Activated T-helper 2 cell treated with anti-CD3 and anti-CD28 coated beads, Interferon-gamma antibody, Interleukin-2, Interleukin-4, amounts not matched to agents 10 μg/mL and 5 μg/mL and 100 μg/mL, durations not matched to agents 14 hours and 24 hours and 36 hours (primary cell): ENCODE results near the gene NCKAP5. TPM values are rescaled to one million over a fixed set of nuclear protein-coding genes. Genes with fewer than 3 reads are reported as not detected.
"Not testable (repeated sequence)": the region's sequence is repeated elsewhere in the genome, so short reads cannot be mapped to it uniquely, and the experiment has no call there.

ENCODE experiments used
- DNase-seq: peaks from one replicate; pipeline ENCODE4 v3.0.0; 2021; ENCODE audit warnings: low spot score
- H3K27ac Mint-ChIP-seq: one replicate; pipeline ENCODE4 v1.8.0; 2021; ENCODE audit warnings: mixed read lengths
- H3K27me3 Mint-ChIP-seq: one replicate; pipeline ENCODE4 v1.8.0; 2021; ENCODE audit warnings: low read depth, mixed read lengths
- H3K36me3 Mint-ChIP-seq: one replicate; pipeline ENCODE4 v1.8.0; 2021; ENCODE audit warnings: low read depth, mixed read lengths
- H3K4me1 Mint-ChIP-seq: one replicate; pipeline ENCODE4 v1.8.0; 2021; ENCODE audit warnings: low read depth, mixed read lengths
- H3K4me3 Mint-ChIP-seq: one replicate; pipeline ENCODE4 v1.8.0; 2021; ENCODE audit warnings: low read depth, mild to moderate bottlenecking, moderate library complexity, mixed read lengths
- H3K9me3 Mint-ChIP-seq: one replicate; pipeline ENCODE4 v1.8.0; 2021; ENCODE audit warnings: mixed read lengths
- intact Hi-C: fragments of 100-400 bp; cut with micrococcal nuclease; formaldehyde crosslinking; loops from one replicate; pipeline ENCODE4 v1.15.1; 2023
- total RNA-seq: library from RNA; stranded (reverse); gene quantifications from 2 replicates; pipeline ENCODE4 v1.2.3, GENCODE V29; 2022

The NCKAP5 gene
- total RNA-seq, 1 donor from 2014 or later, result not detected

- intact Hi-C loops, result no loop called here
- no peaks in the 10 kb centered on the region for H3K4me1 Mint-ChIP-seq
Observed at GRCh38 chr2:133526530-133527300, 41.5 kb downstream of the NCKAP5 start.

GRCh38 chr2:133525613-133526529 is 42.4 kb downstream of the NCKAP5 start:
- Mint-ChIP-seq H3K27me3 (no peaks in the 10 kb centered on the region), H3K4me3 (no peak overlapping the region), H3K36me3 (no peaks in the 10 kb centered on the region), H3K4me1 (no peaks in the 10 kb centered on the region), H3K27ac (no peak overlapping the region), H3K9me3 (no peaks in the 10 kb centered on the region)
- DNase-seq, result no peak
- intact Hi-C loops, result no loop called here

More at GRCh38 chr2:133526530-133527300, 41.5 kb downstream of the NCKAP5 start:
- H3K36me3 Mint-ChIP-seq, result no peaks in the 10 kb centered on the region
- no peak overlapping the region for H3K4me3 Mint-ChIP-seq
- no peaks in the 10 kb centered on the region for H3K27me3 Mint-ChIP-seq
- DNase-seq, result no peak
- no peaks in the 10 kb centered on the region for H3K9me3 Mint-ChIP-seq
- H3K27ac Mint-ChIP-seq, result no peak overlapping the region

- DNase-seq, result no peak
- intact Hi-C loops, result no loop called here
- H3K27me3 Mint-ChIP-seq, result no peaks in the 10 kb centered on the region
- no peak overlapping the region for H3K27ac Mint-ChIP-seq
- no peak overlapping the region for H3K4me3 Mint-ChIP-seq
- H3K36me3 Mint-ChIP-seq, result no peaks in the 10 kb centered on the region
- no peaks in the 10 kb centered on the region for H3K4me1 Mint-ChIP-seq
- H3K9me3 Mint-ChIP-seq, result no peaks in the 10 kb centered on the region
Observed at GRCh38 chr2:133525090-133525489, 43.2 kb downstream of the NCKAP5 start.

- Mint-ChIP-seq H3K27me3 (no peaks in the 10 kb centered on the region), H3K27ac (no peak overlapping the region), H3K4me3 (no peak overlapping the region), H3K36me3 (no peaks in the 10 kb centered on the region), H3K4me1 (no peaks in the 10 kb centered on the region), H3K9me3 (no peaks in the 10 kb centered on the region)
- intact Hi-C loops, result no loop called here
- DNase-seq, result no peak
Observed at GRCh38 chr2:133523406-133523805, 44.9 kb downstream of the NCKAP5 start.

GRCh38 chr2:133522204-133522603 is 46.1 kb downstream of the NCKAP5 start:
- H3K4me3 Mint-ChIP-seq, result no peak overlapping the region

GRCh38 chr2:133521146-133521745 is 47.0 kb downstream of the NCKAP5 start:
- Mint-ChIP-seq H3K36me3 (no peaks in the 10 kb centered on the region), H3K9me3 (no peaks in the 10 kb centered on the region), H3K27me3 (no peaks in the 10 kb centered on the region), H3K27ac (no peak overlapping the region), H3K4me1 (no peaks in the 10 kb centered on the region), H3K4me3 (no peak overlapping the region)
- no peak for DNase-seq
- intact Hi-C loops, result no loop called here

More at GRCh38 chr2:133522204-133522603, 46.1 kb downstream of the NCKAP5 start:
- H3K27ac Mint-ChIP-seq, result no peak overlapping the region
- no peaks in the 10 kb centered on the region for H3K9me3 Mint-ChIP-seq
- intact Hi-C loops, result no loop called here
- H3K36me3 Mint-ChIP-seq, result no peaks in the 10 kb centered on the region
- DNase-seq, result no peak
- no peaks in the 10 kb centered on the region for H3K4me1 Mint-ChIP-seq
- H3K27me3 Mint-ChIP-seq, result no peaks in the 10 kb centered on the region

GRCh38 chr2:133519677-133520076 is 48.6 kb downstream of the NCKAP5 start:
- H3K9me3 Mint-ChIP-seq, H3K27me3 Mint-ChIP-seq, H3K27ac Mint-ChIP-seq, H3K36me3 Mint-ChIP-seq, DNase-seq, H3K4me3 Mint-ChIP-seq, intact Hi-C loops, H3K4me1 Mint-ChIP-seq: not testable (repeated sequence)

GRCh38 chr2:133518700-133519344 is 49.4 kb downstream of the NCKAP5 start:
- H3K4me3 Mint-ChIP-seq, result no peak overlapping the region
- DNase-seq, result no peak
- no peaks in the 10 kb centered on the region for H3K4me1 Mint-ChIP-seq
- no peaks in the 10 kb centered on the region for H3K9me3 Mint-ChIP-seq
- H3K27ac Mint-ChIP-seq, result no peak overlapping the region
- intact Hi-C loops, result no loop called here
- no peaks in the 10 kb centered on the region for H3K36me3 Mint-ChIP-seq
- H3K27me3 Mint-ChIP-seq, result no peaks in the 10 kb centered on the region

- Mint-ChIP-seq H3K27ac (no peak overlapping the region), H3K36me3 (no peaks in the 10 kb centered on the region), H3K4me1 (no peaks in the 10 kb centered on the region), H3K4me3 (no peak overlapping the region), H3K9me3 (no peaks in the 10 kb centered on the region), H3K27me3 (no peaks in the 10 kb centered on the region)
- intact Hi-C loops, result no loop called here
- no peak for DNase-seq
Observed at GRCh38 chr2:133517876-133518275, 50.4 kb downstream of the NCKAP5 start.

GRCh38 chr2:133516405-133517026 is 51.7 kb downstream of the NCKAP5 start:
- no peak for DNase-seq
- no peaks in the 10 kb centered on the region for H3K36me3 Mint-ChIP-seq
- no peaks in the 10 kb centered on the region for H3K4me1 Mint-ChIP-seq
- H3K27ac Mint-ChIP-seq, result no peak overlapping the region
- no peak overlapping the region for H3K4me3 Mint-ChIP-seq
- H3K9me3 Mint-ChIP-seq, result no peaks in the 10 kb centered on the region
- intact Hi-C loops, result no loop called here
- no peaks in the 10 kb centered on the region for H3K27me3 Mint-ChIP-seq

- Mint-ChIP-seq H3K4me1 (no peaks in the 10 kb centered on the region), H3K4me3 (no peak overlapping the region), H3K27me3 (no peaks in the 10 kb centered on the region), H3K9me3 (no peaks in the 10 kb centered on the region), H3K36me3 (no peaks in the 10 kb centered on the region), H3K27ac (no peak overlapping the region)
- DNase-seq, result no peak
- intact Hi-C loops, result no loop called here
Observed at GRCh38 chr2:133515271-133515670, 53.0 kb downstream of the NCKAP5 start.

GRCh38 chr2:133513893-133514292 is 54.4 kb downstream of the NCKAP5 start:
- intact Hi-C loops, result no loop called here
- no peak for DNase-seq
- no peaks in the 10 kb centered on the region for H3K4me1 Mint-ChIP-seq
- no peaks in the 10 kb centered on the region for H3K9me3 Mint-ChIP-seq
- H3K36me3 Mint-ChIP-seq, result no peaks in the 10 kb centered on the region
- no peaks in the 10 kb centered on the region for H3K27me3 Mint-ChIP-seq
- H3K4me3 Mint-ChIP-seq, result no peak overlapping the region
- H3K27ac Mint-ChIP-seq, result no peak overlapping the region
